ENCODE measurements around the gene ABCG2. TPM values are rescaled to one million over a fixed set of nuclear protein-coding genes. Genes with fewer than 3 reads are reported as not detected.

ABCG2 gene
- total RNA-seq: 1 to 10 TPM; 1.1 to 5.0 (median 2.6) TPM

- WGBS, 2 donors (ENCODE audit: low coverage in 1 of 2): 0% methylated on average over 1 to 2 of the region's 70 CpGs
Measured at GRCh38 chr4:88158489-88159228, at the start of gene ABCG2. Gene ABCG2 (minus strand): TSS chr4:88158639. CDS start chr4:88139995, 18,644 bp downstream.

GRCh38 chr4:88208156-88208555 is 49.7 kb upstream of the ABCG2 start:
- no peak for TF ChIP-seq POLR2AphosphoS5 (IDR thresholded peaks at IDR 0.05)
- TF ChIP-seq EP300 (IDR thresholded peaks at IDR 0.05): no peak
- TF ChIP-seq CTCF (IDR thresholded peaks at IDR 0.05): no peak
- no peak for TF ChIP-seq POLR2A (IDR thresholded peaks at IDR 0.05)
- Histone ChIP-seq H3K27me3 (peaks cover 5% of the 10 kb centered on the region), H3K4me1 (no peaks in the 10 kb centered on the region), H3K27ac (no peak overlapping the region), H3K9me3 (no peaks in the 10 kb centered on the region), H3K36me3 (no peaks in the 10 kb centered on the region), H3K4me3 (no peak overlapping the region)
- 51 to 81% methylated on average over 3 to 4 of the region's 4 CpGs for WGBS, 2 donors (ENCODE audit: low coverage in 1 of 2)
- ATAC-seq: no peak

More at GRCh38 chr4:88158489-88159228, at the start of gene ABCG2:
- Histone ChIP-seq H3K27ac (peak within 1 kb of the TSS in 3 of 4 donors; percentile 19 to 50 (median 37)), H3K9me3 (no peaks in the 10 kb centered on the region), H3K4me1 (peaks cover 0 to 14% (median 3%) of the 10 kb centered on the region in 3 donors), H3K27me3 (peaks cover 33% of the 10 kb centered on the region), H3K4me3 (peak within 1 kb of the TSS; percentile 28 to 59), H3K36me3 (no peaks in the 10 kb centered on the region)
- no peak for TF ChIP-seq EP300 (IDR thresholded peaks at IDR 0.05)
- TF ChIP-seq POLR2A (IDR thresholded peaks at IDR 0.05): peak in 1 of 2 donors; percentile 8
- no peak for TF ChIP-seq CTCF (IDR thresholded peaks at IDR 0.05)
- TF ChIP-seq POLR2AphosphoS5 (IDR thresholded peaks at IDR 0.05): no peak
- ATAC-seq: peak; percentile 31

- Histone ChIP-seq H3K27ac (no peak overlapping the region), H3K4me3 (no peak overlapping the region), H3K36me3 (no peaks in the 10 kb centered on the region), H3K4me1 (no peaks in the 10 kb centered on the region), H3K27me3 (peaks cover under 1% of the 10 kb centered on the region), H3K9me3 (no peaks in the 10 kb centered on the region)
- no peak for ATAC-seq
- no peak for TF ChIP-seq CTCF (IDR thresholded peaks at IDR 0.05)
- no peak for TF ChIP-seq POLR2A (IDR thresholded peaks at IDR 0.05)
- no peak for TF ChIP-seq POLR2AphosphoS5 (IDR thresholded peaks at IDR 0.05)
- TF ChIP-seq EP300 (IDR thresholded peaks at IDR 0.05): no peak
- WGBS, 2 donors (ENCODE audit: low coverage in 1 of 2): 80 to 83% methylated on average over 4 of the region's 4 CpGs
Measured at GRCh38 chr4:88207171-88207570, 48.7 kb upstream of the ABCG2 start.

- no peak for TF ChIP-seq POLR2A (IDR thresholded peaks at IDR 0.05)
- no peak for TF ChIP-seq CTCF (IDR thresholded peaks at IDR 0.05)
- TF ChIP-seq POLR2AphosphoS5 (IDR thresholded peaks at IDR 0.05): no peak
- TF ChIP-seq EP300 (IDR thresholded peaks at IDR 0.05): no peak
- WGBS, 2 donors (ENCODE audit: low coverage in 1 of 2): 8 to 13% methylated on average over 1 of the region's 1 CpG
Measured at GRCh38 chr4:88204882-88205281, 46.4 kb upstream of the ABCG2 start.

GRCh38 chr4:88202443-88202842 is 44.0 kb upstream of the ABCG2 start:
- H3K27me3 ChIP-seq: no peaks in the 10 kb centered on the region
- H3K36me3 ChIP-seq: no peaks in the 10 kb centered on the region
- no peak overlapping the region for H3K27ac ChIP-seq
- ATAC-seq: no peak
- whole genome bisulfite sequencing, 2 donors (ENCODE audit: low coverage in 1 of 2): 72 to 84% methylated on average over 3 to 5 of the region's 6 CpGs
- TF ChIP-seq POLR2AphosphoS5 (IDR thresholded peaks at IDR 0.05) (no peak), POLR2A (IDR thresholded peaks at IDR 0.05) (no peak), CTCF (IDR thresholded peaks at IDR 0.05) (no peak)
- H3K4me3 ChIP-seq: no peak overlapping the region
- H3K4me1 ChIP-seq: no peaks in the 10 kb centered on the region
- H3K9me3 ChIP-seq: no peaks in the 10 kb centered on the region

More at GRCh38 chr4:88204882-88205281, 46.4 kb upstream of the ABCG2 start:
- no peak overlapping the region for H3K4me3 ChIP-seq
- no peak overlapping the region for H3K27ac ChIP-seq
- H3K9me3 ChIP-seq: no peaks in the 10 kb centered on the region
- no peaks in the 10 kb centered on the region for H3K4me1 ChIP-seq
- no peak for ATAC-seq
- no peaks in the 10 kb centered on the region for H3K36me3 ChIP-seq
- no peaks in the 10 kb centered on the region for H3K27me3 ChIP-seq
